Right atrium auricular region (tissue), 2 donors: ENCODE measurements around the gene SALL1. TPM values are rescaled to one million over a fixed set of nuclear protein-coding genes. Genes with fewer than 3 reads are reported as not detected.

Experiments
- DNase-seq: peaks from one replicate; pipeline ENCODE4 v3.0.0-alpha.2; 2019; ENCODE audit warnings: low spot score
- H3K27ac ChIP-seq, 2 donors: fragments of 200-600 bp; sonication (generic); 1 replicate in 1 of 2; 2 replicates in 1 of 2; pipeline ENCODE4 v1.5.1; 2016 to 2019
- H3K27me3 ChIP-seq, 2 donors: fragments of 200-600 bp; sonication (generic); one replicate each; pipeline versions ENCODE4 v1.5.1 to v1.6.0; 2017 to 2019
- H3K36me3 ChIP-seq: fragments of 200-600 bp; sonication (generic); one replicate; pipeline ENCODE4 v1.5.1; 2016
- H3K4me1 ChIP-seq, 2 donors: fragments of 200-600 bp; sonication (generic); one replicate each; pipeline versions ENCODE4 v1.5.1 to v1.6.0; 2017 to 2019
- H3K4me3 ChIP-seq, 2 donors: fragments of 200-600 bp; sonication (generic); 1 replicate in 1 of 2; 2 replicates in 1 of 2; pipeline ENCODE4 v1.5.1; 2017 to 2019; ENCODE audit warnings: mild to moderate bottlenecking in 1 of 2, moderate library complexity in 1 of 2
- H3K9me3 ChIP-seq, 2 donors: fragments of 200-600 bp; sonication (generic); one replicate each; pipeline ENCODE4 v1.5.1; 2019
- CTCF ChIP-seq, 2 donors: fragments of 200-600 bp; sonication (generic); IDR thresholded peaks; one replicate each; pipeline ENCODE4 v1.5.1; 2019; ENCODE audit warnings: antibody characterized with exemption in 2 of 2
- total RNA-seq, 2 donors: library from RNA; depleted of rRNA; stranded (reverse); fragments of >200 nt; gene quantifications; one replicate each; pipeline ENCODE4 v1.1.0, GENCODE V29; 2016

The SALL1 gene
- total RNA-seq, 2 donors from 2014 or later = 1.3 to 6.9 TPM

- no peaks in the 10 kb centered on the region for H3K36me3 ChIP-seq
- H3K27me3 ChIP-seq = no peaks in the 10 kb centered on the region
- peaks cover 0 to 4% of the 10 kb centered on the region in 2 donors for H3K9me3 ChIP-seq
- H3K4me1 ChIP-seq = no peaks in the 10 kb centered on the region
- no peak for DNase-seq
- no peak overlapping the region for H3K4me3 ChIP-seq
- no peak overlapping the region for H3K27ac ChIP-seq
- TF ChIP-seq CTCF (IDR thresholded peaks at IDR 0.05) = no peak
These were observed 13.0 kb upstream of the SALL1 start for GRCh38 chr16:51163894-51164566.

- Histone ChIP-seq H3K27ac (no peak overlapping the region), H3K27me3 (no peaks in the 10 kb centered on the region), H3K4me3 (no peak overlapping the region), H3K9me3 (peaks cover 0 to 4% of the 10 kb centered on the region in 2 donors), H3K36me3 (no peaks in the 10 kb centered on the region), H3K4me1 (no peaks in the 10 kb centered on the region)
- no peak for DNase-seq
- no peak for TF ChIP-seq CTCF (IDR thresholded peaks at IDR 0.05)
These were observed 12.3 kb upstream of the SALL1 start for GRCh38 chr16:51163366-51163765.

- H3K4me3 ChIP-seq = no peak overlapping the region
- H3K9me3 ChIP-seq = peaks cover 0 to 4% of the 10 kb centered on the region in 2 donors
- no peaks in the 10 kb centered on the region for H3K4me1 ChIP-seq
- no peaks in the 10 kb centered on the region for H3K27me3 ChIP-seq
- TF ChIP-seq CTCF (IDR thresholded peaks at IDR 0.05) = no peak
- DNase-seq = no peak
- H3K27ac ChIP-seq = no peak overlapping the region
- no peaks in the 10 kb centered on the region for H3K36me3 ChIP-seq
These were observed 10.5 kb upstream of the SALL1 start for GRCh38 chr16:51161440-51162195.

GRCh38 chr16:51159865-51160264 is 8.8 kb upstream of the SALL1 start:
- Histone ChIP-seq H3K4me1 (peaks cover 0 to 11% of the 10 kb centered on the region in 2 donors), H3K9me3 (peaks cover 0 to 4% of the 10 kb centered on the region in 2 donors), H3K36me3 (no peaks in the 10 kb centered on the region), H3K27ac (no peak overlapping the region), H3K27me3 (peaks cover 0 to 7% of the 10 kb centered on the region in 2 donors), H3K4me3 (no peak overlapping the region)
- no peak for DNase-seq
- TF ChIP-seq CTCF (IDR thresholded peaks at IDR 0.05) = no peak

GRCh38 chr16:51159296-51159695 is 8.2 kb upstream of the SALL1 start:
- Histone ChIP-seq H3K27ac (no peak overlapping the region), H3K4me3 (no peak overlapping the region), H3K27me3 (peaks cover under 1 to 10% of the 10 kb centered on the region in 2 donors), H3K36me3 (no peaks in the 10 kb centered on the region), H3K4me1 (peaks cover 0 to 15% of the 10 kb centered on the region in 2 donors), H3K9me3 (peaks cover 0 to 4% of the 10 kb centered on the region in 2 donors)
- no peak for TF ChIP-seq CTCF (IDR thresholded peaks at IDR 0.05)
- DNase-seq = no peak
